Naive thymus-derived CD4-positive, alpha-beta T cell (primary cell): ENCODE data around the gene FBXL4. TPM values are rescaled to one million over a fixed set of nuclear protein-coding genes. Genes with fewer than 3 reads are reported as not detected.
A peak's percentile ranks its signal among the peaks of the same experiment; 100 is the strongest.

Experiments
- ATAC-seq: fragments of 150-1000 bp; cut with Tn5 transposase; 2 replicates; pipeline ENCODE4 v1.10.0; 2021; ENCODE audit warnings: mild to moderate bottlenecking, moderate library complexity
- CTCF ChIA-PET: fragments of 350-600 bp; sonication (Branson Sonifier 250); formaldehyde crosslinking; loops from one replicate; lab custom pipeline; 2021; ENCODE audit warnings: antibody characterized with exemption; lab: Charles Lee
- POLR2A ChIA-PET: fragments of 350-600 bp; sonication (Branson Sonifier 250); formaldehyde crosslinking; loops from one replicate; lab custom pipeline; 2021; ENCODE audit warnings: antibody characterized with exemption, inconsistent platforms; lab: Charles Lee
- DNase-seq, 9 donors: peaks; one replicate each; pipeline versions ENCODE4 v3.0.0 to v3.0.0-alpha.2; 2020 to 2022; ENCODE audit warnings: mixed read lengths in 1 of 9
- H3K27ac ChIP-seq: one replicate; pipeline ENCODE4 v1.7.0; 2013; ENCODE audit warnings: mild to moderate bottlenecking, low read depth, low read length, moderate library complexity
- H3K27me3 ChIP-seq, 2 donors: one replicate each; pipeline ENCODE4 v1.7.0; 2013; ENCODE audit warnings: low read length in 2 of 2, mild to moderate bottlenecking in 2 of 2, moderate library complexity in 2 of 2; ENCODE audit not compliant: control insufficient read depth in 2 of 2, insufficient read depth in 2 of 2
- H3K36me3 ChIP-seq, 3 experiments: 1 replicate in 2 of 3; 2 replicates in 1 of 3; pipeline ENCODE4 v1.7.0; 2013; ENCODE audit warnings: low read length in 3 of 3, mild to moderate bottlenecking in 3 of 3, moderate library complexity in 1 of 3; ENCODE audit not compliant: insufficient read depth in 3 of 3, control insufficient read depth in 2 of 3
- H3K4me1 ChIP-seq, 2 donors: one replicate each; pipeline ENCODE4 v1.7.0; 2013; ENCODE audit warnings: low read length in 2 of 2, mild to moderate bottlenecking in 2 of 2, moderate library complexity in 1 of 2; ENCODE audit not compliant: control insufficient read depth in 2 of 2, insufficient read depth in 2 of 2
- H3K4me3 ChIP-seq: 2 replicates; pipeline ENCODE4 v1.7.0; 2013; ENCODE audit warnings: mild to moderate bottlenecking, low read length
- H3K9me3 ChIP-seq, 3 experiments: 1 replicate in 2 of 3; 2 replicates in 1 of 3; pipeline ENCODE4 v1.7.0; 2013; ENCODE audit warnings: low read length in 3 of 3; ENCODE audit not compliant: control insufficient read depth in 2 of 3
- H3K27ac Mint-ChIP-seq, 9 donors: one replicate each; pipeline ENCODE4 v1.8.0; 2020 to 2022; ENCODE audit warnings: mixed read lengths in 9 of 9, mild to moderate bottlenecking in 8 of 9, moderate library complexity in 5 of 9, inconsistent platforms in 2 of 9
- H3K27me3 Mint-ChIP-seq, 5 donors: one replicate each; pipeline ENCODE4 v1.8.0; 2021 to 2022; ENCODE audit warnings: mixed read lengths in 5 of 5, mild to moderate bottlenecking in 1 of 5
- H3K36me3 Mint-ChIP-seq, 5 donors: one replicate each; pipeline ENCODE4 v1.8.0; 2020 to 2022; ENCODE audit warnings: mixed read lengths in 5 of 5, mild to moderate bottlenecking in 3 of 5, inconsistent platforms in 1 of 5
- H3K4me1 Mint-ChIP-seq, 7 donors: one replicate each; pipeline ENCODE4 v1.8.0; 2020 to 2022; ENCODE audit warnings: mixed read lengths in 7 of 7, mild to moderate bottlenecking in 3 of 7, inconsistent platforms in 1 of 7
- H3K4me3 Mint-ChIP-seq, 10 donors: one replicate each; pipeline ENCODE4 v1.8.0; 2020 to 2022; ENCODE audit warnings: mild to moderate bottlenecking in 10 of 10, mixed read lengths in 10 of 10, moderate library complexity in 6 of 10, inconsistent platforms in 2 of 10
- H3K9me3 Mint-ChIP-seq, 11 donors: one replicate each; pipeline ENCODE4 v1.8.0; 2020 to 2022; ENCODE audit warnings: mixed read lengths in 11 of 11, mild to moderate bottlenecking in 4 of 11, inconsistent platforms in 1 of 11, moderate library complexity in 1 of 11
- intact Hi-C, 2 donors: fragments of 100-400 bp; cut with micrococcal nuclease; formaldehyde crosslinking; loops; one replicate each; pipeline ENCODE4 v1.15.1; 2023
- polyA plus RNA-seq, 2 donors: library from polyadenylated mRNA; unstranded; fragments of 300-500 nt; fragmentation: Illumina TruSeq; gene quantifications; one replicate each; pipeline ENCODE4 v1.2.3, GENCODE V29; 2021
- total RNA-seq, 6 experiments: library from RNA in 5 of 6; stranded (reverse) in 5 of 6; gene quantifications; 1 replicate in 5 of 6; 2 replicates in 1 of 6; pipeline ENCODE4 v1.2.3 and lab custom pipeline; 2021 to 2026

Gene FBXL4
- total and polyA plus RNA-seq, 7 experiments from 2014 or later, result 9.2 to 24.3 (median 13.5) TPM

GRCh38 chr6:98836962-98837944, 110.5 kb downstream of the FBXL4 start:
- ATAC-seq, result no peak
- ChIA-PET POLR2A (no interaction called here), CTCF (no interaction called here)
- intact Hi-C loops, result loop anchor here in 1 of 2 donors (10.0 kb wide), 1 partner anchor 1912 kb away; the partner anchor contains the start of gene KLHL32
- Histone ChIP-seq H3K4me1 (peaks cover 17 to 22% of the 10 kb centered on the region in 2 donors), H3K9me3 (no peaks in the 10 kb centered on the region), H3K36me3 (no peaks in the 10 kb centered on the region), H3K4me3 (no peak overlapping the region), H3K27me3 (peaks cover 35 to 65% of the 10 kb centered on the region in 2 donors), H3K27ac (no peak overlapping the region)
- no peak overlapping the region for H3K27ac Mint-ChIP-seq
- H3K4me3 Mint-ChIP-seq, result peak overlapping the region in 7 of 10 donors; percentile 21 to 92 (median 49)
- peaks cover 82 to 89% (median 83%) of the 10 kb centered on the region in 5 donors for H3K27me3 Mint-ChIP-seq
- no peak for DNase-seq
- H3K36me3 Mint-ChIP-seq, result peaks cover 0 to 4% (median 0%) of the 10 kb centered on the region in 5 donors
- peaks cover 0 to 16% (median 1%) of the 10 kb centered on the region in 11 donors for H3K9me3 Mint-ChIP-seq
- H3K4me1 Mint-ChIP-seq, result peaks cover 23 to 36% (median 31%) of the 10 kb centered on the region in 7 donors

GRCh38 chr6:98836025-98836961, 111.5 kb downstream of the FBXL4 start:
- peak overlapping the region in 2 of 9 donors; percentile 11 to 62 for H3K27ac Mint-ChIP-seq
- H3K36me3 Mint-ChIP-seq, result peaks cover 0 to 4% (median 0%) of the 10 kb centered on the region in 5 donors
- ATAC-seq (no peak), DNase-seq (no peak)
- no peaks in the 10 kb centered on the region for H3K9me3 ChIP-seq
- H3K27me3 ChIP-seq, result peaks cover 29 to 67% of the 10 kb centered on the region in 2 donors
- peaks cover 29 to 45% (median 32%) of the 10 kb centered on the region in 7 donors for H3K4me1 Mint-ChIP-seq
- H3K27me3 Mint-ChIP-seq, result peaks cover 74 to 88% (median 83%) of the 10 kb centered on the region in 5 donors
- peaks cover 17 to 26% of the 10 kb centered on the region in 2 donors for H3K4me1 ChIP-seq
- ChIA-PET POLR2A (no interaction called here), CTCF (no interaction called here)
- peaks cover 0 to 16% (median 1%) of the 10 kb centered on the region in 11 donors for H3K9me3 Mint-ChIP-seq
- H3K4me3 Mint-ChIP-seq, result peak overlapping the region; percentile 24 to 92 (median 61)
- intact Hi-C loops, result loop anchor here in 1 of 2 donors (10.0 kb wide), 1 partner anchor 1911 kb away; the partner anchor contains the start of gene KLHL32
- no peak overlapping the region for H3K27ac ChIP-seq
- no peak overlapping the region for H3K4me3 ChIP-seq
- no peaks in the 10 kb centered on the region for H3K36me3 ChIP-seq

- H3K9me3 ChIP-seq, result no peaks in the 10 kb centered on the region
- H3K4me3 ChIP-seq, result no peak overlapping the region
- ATAC-seq, result no peak
- Mint-ChIP-seq H3K27me3 (peaks cover 76 to 88% (median 86%) of the 10 kb centered on the region in 5 donors), H3K27ac (peak overlapping the region in 1 of 9 donors; percentile 11), H3K4me1 (peaks cover 31 to 53% (median 41%) of the 10 kb centered on the region in 7 donors), H3K4me3 (peak overlapping the region; percentile 24 to 92 (median 61)), H3K9me3 (peaks cover 0 to 16% (median 1%) of the 10 kb centered on the region in 11 donors), H3K36me3 (peaks cover 0 to 4% (median 0%) of the 10 kb centered on the region in 5 donors)
- H3K36me3 ChIP-seq, result no peaks in the 10 kb centered on the region
- ChIA-PET CTCF (no interaction called here), POLR2A (no interaction called here)
- H3K4me1 ChIP-seq, result peaks cover 17 to 26% of the 10 kb centered on the region in 2 donors
- intact Hi-C loops, result loop anchor here in 1 of 2 donors (10.0 kb wide), 1 partner anchor 1911 kb away; the partner anchor contains the start of gene KLHL32
- peaks cover 38 to 68% of the 10 kb centered on the region in 2 donors for H3K27me3 ChIP-seq
- DNase-seq, result no peak
- H3K27ac ChIP-seq, result no peak overlapping the region
Measured at GRCh38 chr6:98835149-98836024, 112.4 kb downstream of the FBXL4 start.

- Histone ChIP-seq H3K27me3 (peaks cover 39 to 63% of the 10 kb centered on the region in 2 donors), H3K4me1 (peaks cover 17 to 26% of the 10 kb centered on the region in 2 donors), H3K27ac (no peak within 1 kb of the TSS), H3K4me3 (peak within 1 kb of the TSS; percentile 66), H3K36me3 (no peaks in the 10 kb centered on the region), H3K9me3 (no peaks in the 10 kb centered on the region)
- DNase-seq (peak in 6 of 9 donors; percentile 40 to 58 (median 52)), ATAC-seq (peak; percentile 82)
- ChIA-PET POLR2A (no interaction called here), CTCF (no interaction called here)
- intact Hi-C loops, result loop anchor here (1.0 to 10.0 kb wide), 5 partner anchors 113 to 1910 kb away; partner anchors contain the start of genes FBXL4 (in 2 of the 2), KLHL32 (in 1 of the 2) and MMS22L (in 1 of the 2)
- H3K4me3 Mint-ChIP-seq, result peak within 1 kb of the TSS; percentile 87 to 98 (median 92)
- H3K27ac Mint-ChIP-seq, result peak within 1 kb of the TSS in 4 of 9 donors; percentile 21 to 86 (median 78)
- H3K27me3 Mint-ChIP-seq, result peaks cover 73 to 87% (median 85%) of the 10 kb centered on the region in 5 donors
- peaks cover 0 to 4% (median 0%) of the 10 kb centered on the region in 5 donors for H3K36me3 Mint-ChIP-seq
- peaks cover 31 to 57% (median 41%) of the 10 kb centered on the region in 7 donors for H3K4me1 Mint-ChIP-seq
- peaks cover 0 to 21% (median 1%) of the 10 kb centered on the region in 11 donors for H3K9me3 Mint-ChIP-seq
Measured at GRCh38 chr6:98834060-98835031, 113.4 kb downstream of the FBXL4 start, which contains the start of gene POU3F2. Gene POU3F2, plus strand, starts transcription at chr6:98834574. Its CDS starts 300 bp downstream, at chr6:98834874.
